ENCODE measurements around the gene GBGT1.

DNA sequence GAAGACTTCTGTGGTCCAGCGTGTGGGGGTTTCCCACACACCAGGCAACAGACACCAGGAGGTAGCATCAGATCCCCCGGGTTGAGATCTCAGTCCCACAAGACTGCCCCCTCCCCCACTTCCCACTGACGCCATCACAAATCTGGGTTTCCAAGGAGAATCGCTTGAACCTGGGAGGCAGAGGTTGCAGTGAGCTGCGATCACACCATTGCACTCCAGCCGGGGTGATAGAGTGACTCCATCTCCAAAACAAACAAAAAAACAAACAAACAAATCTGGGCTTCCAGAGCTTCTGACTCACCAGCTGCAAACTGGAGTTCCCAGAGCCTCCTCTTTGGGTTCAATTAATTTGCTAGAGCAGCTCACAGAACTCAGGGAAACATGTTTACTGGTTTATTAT lies 4.7 kb upstream of the GBGT1 start:
- TF ChIP-seq, protein P1, sequence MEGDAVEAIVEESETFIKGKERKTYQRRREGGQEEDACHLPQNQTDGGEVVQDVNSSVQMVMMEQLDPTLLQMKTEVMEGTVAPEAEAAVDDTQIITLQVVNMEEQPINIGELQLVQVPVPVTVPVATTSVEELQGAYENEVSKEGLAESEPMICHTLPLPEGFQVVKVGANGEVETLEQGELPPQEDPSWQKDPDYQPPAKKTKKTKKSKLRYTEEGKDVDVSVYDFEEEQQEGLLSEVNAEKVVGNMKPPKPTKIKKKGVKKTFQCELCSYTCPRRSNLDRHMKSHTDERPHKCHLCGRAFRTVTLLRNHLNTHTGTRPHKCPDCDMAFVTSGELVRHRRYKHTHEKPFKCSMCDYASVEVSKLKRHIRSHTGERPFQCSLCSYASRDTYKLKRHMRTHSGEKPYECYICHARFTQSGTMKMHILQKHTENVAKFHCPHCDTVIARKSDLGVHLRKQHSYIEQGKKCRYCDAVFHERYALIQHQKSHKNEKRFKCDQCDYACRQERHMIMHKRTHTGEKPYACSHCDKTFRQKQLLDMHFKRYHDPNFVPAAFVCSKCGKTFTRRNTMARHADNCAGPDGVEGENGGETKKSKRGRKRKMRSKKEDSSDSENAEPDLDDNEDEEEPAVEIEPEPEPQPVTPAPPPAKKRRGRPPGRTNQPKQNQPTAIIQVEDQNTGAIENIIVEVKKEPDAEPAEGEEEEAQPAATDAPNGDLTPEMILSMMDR (conservative IDR thresholded peaks at IDR 0.05 in 1 of 2, IDR thresholded peaks at IDR 0.05 in 1 of 2; ENCODE audit: extremely low read depth in 1 of 2, insufficient read depth in 1 of 2, low read depth in 1 of 2, low read length in 2 of 2), result no peak
- TF ChIP-seq EZH2 (IDR thresholded peaks at IDR 0.05; ENCODE audit: borderline replicate concordance, low read length), result no peak
